HepG2 (cell line): ENCODE results near the gene TCF19. TPM values are rescaled to one million over a fixed set of nuclear protein-coding genes. Genes with fewer than 3 reads are reported as not detected.

Source experiments
- AGO2 ChIP-seq: fragments of 200-400 bp; formaldehyde crosslinking; optimal IDR thresholded peaks from 2 replicates; pipeline ENCODE3; 2017; ENCODE audit warnings: mild to moderate bottlenecking, low read depth, low read length, moderate library complexity
- BCL6 ChIP-seq: IDR thresholded peaks from 2 replicates; pipeline ENCODE4 v1.6.1; 2016; ENCODE audit warnings: missing genetic modification reagents, missing compliant biosample characterization
- BORCS8-MEF2B ChIP-seq: sonication (generic); formaldehyde crosslinking; IDR thresholded peaks from 2 replicates; pipeline ENCODE4 v1.8.0; 2022; ENCODE audit warnings: mild to moderate bottlenecking, missing genetic modification reagents
- FLYWCH1 ChIP-seq: sonication (generic); formaldehyde crosslinking; IDR thresholded peaks from 2 replicates; pipeline ENCODE4 v1.8.1; 2023; ENCODE audit warnings: mild to moderate bottlenecking, missing genetic modification reagents
- HMGA1 ChIP-seq: sonication (generic); formaldehyde crosslinking; conservative IDR thresholded peaks from 2 replicates; pipeline ENCODE4 v1.4.0; 2020; ENCODE audit warnings: missing genetic modification reagents
- JUNB ChIP-seq: sonication (generic); formaldehyde crosslinking; IDR thresholded peaks from 2 replicates; pipeline ENCODE4 v1.8.0; 2022; ENCODE audit warnings: missing genetic modification reagents, mild to moderate bottlenecking, borderline replicate concordance
- KLF12 ChIP-seq: sonication (generic); formaldehyde crosslinking; IDR thresholded peaks from 2 replicates; pipeline ENCODE4 v1.4.0; 2020; ENCODE audit warnings: missing genetic modification reagents, borderline replicate concordance
- MAFG ChIP-seq: sonication (generic); formaldehyde crosslinking; IDR thresholded peaks from 2 replicates; pipeline ENCODE4 v1.5.1; 2020; ENCODE audit warnings: mild to moderate bottlenecking, missing genetic modification reagents
- MTA3 ChIP-seq: sonication (generic); formaldehyde crosslinking; IDR thresholded peaks from 2 replicates; pipeline ENCODE4 v1.4.0; 2020; ENCODE audit warnings: missing genetic modification reagents
- NCOA1 ChIP-seq: sonication (generic); formaldehyde crosslinking; IDR thresholded peaks from 2 replicates; pipeline ENCODE4 v1.9.0; 2021; ENCODE audit warnings: missing genetic modification reagents
- NR2C2 ChIP-seq: sonication (generic); formaldehyde crosslinking; IDR thresholded peaks from 2 replicates; pipeline ENCODE4 v1.4.0; 2020; ENCODE audit warnings: missing genetic modification reagents, mild to moderate bottlenecking, moderate library complexity, borderline replicate concordance
- PCBP1 ChIP-seq: fragments of 200-400 bp; formaldehyde crosslinking; IDR thresholded peaks from 2 replicates; pipeline ENCODE4 v1.6.1; 2017; ENCODE audit warnings: mild to moderate bottlenecking, low read depth, low read length, borderline replicate concordance
- RCOR2 ChIP-seq: IDR thresholded peaks from 2 replicates; pipeline ENCODE4 v1.6.1; 2016; ENCODE audit warnings: missing biosample characterization, missing genetic modification reagents
- RFXANK ChIP-seq: IDR thresholded peaks from 2 replicates; pipeline ENCODE4 v1.6.1; 2016
- ZKSCAN1 ChIP-seq: fragments of 150-350 bp; IDR thresholded peaks from 2 replicates; pipeline ENCODE4 v1.6.1; 2014; ENCODE audit warnings: low read length
- ZNF468 ChIP-seq: sonication (generic); formaldehyde crosslinking; IDR thresholded peaks from 2 replicates; pipeline ENCODE4 v1.8.0; 2022; ENCODE audit warnings: mild to moderate bottlenecking, moderate library complexity, missing genetic modification reagents
- ZNF558 ChIP-seq: sonication (generic); formaldehyde crosslinking; IDR thresholded peaks from 2 replicates; pipeline ENCODE4 v1.9.0; 2022; ENCODE audit warnings: mild to moderate bottlenecking, missing genetic modification reagents, borderline replicate concordance
- polyA plus RNA-seq, 8 experiments: library from polyadenylated mRNA; depleted of rRNA in 3 of 8; stranded (reverse) in 7 of 8; unstranded in 1 of 8; fragments of >200 nt; fragmentation: Illumina TruSeq in 4 of 8; extraction: Trizol in 4 of 8; gene quantifications; 2 replicates each; pipeline versions ENCODE4 v1.2.1 to v1.2.3, GENCODE V29; 2011 to 2016; ENCODE audit warnings: low read depth in 4 of 8, missing spikeins in 1 of 8, mixed read lengths in 1 of 8; ENCODE audit not compliant: insufficient read depth in 1 of 8
- total RNA-seq, 5 experiments: library from RNA; depleted of rRNA; stranded (reverse); fragments of >200 nt; fragmentation: Illumina TruSeq; extraction: Trizol; gene quantifications; 2 replicates each; pipeline ENCODE4 v1.2.3, GENCODE V29; 2016; ENCODE audit warnings: low read depth in 1 of 5
- TF ChIP-seq, protein P1 (sequence below): sonication (generic); formaldehyde crosslinking; IDR thresholded peaks from 2 replicates; pipeline ENCODE4 v1.4.0; 2020; ENCODE audit warnings: missing genetic modification reagents
- TF ChIP-seq, protein P2 (sequence below): sonication (generic); formaldehyde crosslinking; IDR thresholded peaks from 2 replicates; pipeline ENCODE4 v1.5.0; 2020; ENCODE audit warnings: mild to moderate bottlenecking, missing genetic modification reagents
- TF ChIP-seq, protein P3 (sequence below): sonication (generic); formaldehyde crosslinking; conservative IDR thresholded peaks from 2 replicates; pipeline ENCODE4 v1.8.1; 2023; ENCODE audit warnings: missing genetic modification reagents

TCF19 gene
- total and polyA plus RNA-seq, 2 of the 13 experiments (the other 11 are each of a cell fraction or from before 2014, with no cell fraction given) = 4.9 to 22.2 TPM

DNA sequence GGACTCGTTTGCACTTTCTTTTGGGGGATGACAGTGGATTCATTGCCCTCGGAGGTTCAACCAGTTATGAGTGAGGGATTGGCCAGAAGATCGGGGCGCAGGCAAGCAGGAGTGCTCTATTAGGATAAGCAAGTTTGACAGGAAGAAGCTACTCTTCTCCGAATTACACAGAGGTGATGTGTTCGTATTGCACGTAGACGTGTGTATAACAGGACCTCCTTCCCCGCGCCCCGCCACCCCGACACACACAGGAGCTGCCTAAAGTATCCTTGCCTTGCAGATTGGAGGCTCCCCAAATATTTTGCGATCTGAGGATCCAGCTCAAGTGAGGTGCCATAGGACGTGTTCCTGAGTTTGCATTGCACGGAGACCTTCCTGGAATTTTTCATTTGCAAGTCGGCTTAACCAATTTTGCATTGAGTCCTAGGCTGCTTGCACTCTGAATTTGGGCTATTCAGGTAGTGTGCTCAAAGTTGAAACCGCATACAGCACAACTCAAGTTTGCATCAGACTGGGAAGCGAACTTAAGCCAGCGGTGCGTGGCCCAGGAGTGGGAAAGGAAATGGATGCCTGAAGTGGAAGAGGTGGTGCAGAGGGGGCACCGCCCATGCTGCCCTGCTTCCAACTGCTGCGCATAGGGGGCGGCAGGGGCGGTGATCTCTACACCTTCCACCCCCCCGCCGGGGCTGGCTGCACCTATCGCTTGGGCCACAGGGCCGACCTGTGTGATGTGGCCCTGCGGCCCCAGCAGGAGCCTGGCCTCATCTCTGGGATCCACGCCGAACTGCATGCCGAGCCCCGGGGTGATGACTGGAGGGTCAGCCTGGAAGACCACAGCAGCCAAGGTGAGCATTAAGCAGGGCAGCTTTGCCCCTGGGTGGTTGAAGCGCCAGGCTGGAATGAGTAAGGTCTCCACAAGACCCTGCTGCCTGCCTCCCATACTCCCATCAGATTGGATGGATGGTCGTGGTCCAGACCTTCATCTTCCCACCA, 770 bp downstream of the TCF19 start (continued):
- TF ChIP-seq, protein P1, sequence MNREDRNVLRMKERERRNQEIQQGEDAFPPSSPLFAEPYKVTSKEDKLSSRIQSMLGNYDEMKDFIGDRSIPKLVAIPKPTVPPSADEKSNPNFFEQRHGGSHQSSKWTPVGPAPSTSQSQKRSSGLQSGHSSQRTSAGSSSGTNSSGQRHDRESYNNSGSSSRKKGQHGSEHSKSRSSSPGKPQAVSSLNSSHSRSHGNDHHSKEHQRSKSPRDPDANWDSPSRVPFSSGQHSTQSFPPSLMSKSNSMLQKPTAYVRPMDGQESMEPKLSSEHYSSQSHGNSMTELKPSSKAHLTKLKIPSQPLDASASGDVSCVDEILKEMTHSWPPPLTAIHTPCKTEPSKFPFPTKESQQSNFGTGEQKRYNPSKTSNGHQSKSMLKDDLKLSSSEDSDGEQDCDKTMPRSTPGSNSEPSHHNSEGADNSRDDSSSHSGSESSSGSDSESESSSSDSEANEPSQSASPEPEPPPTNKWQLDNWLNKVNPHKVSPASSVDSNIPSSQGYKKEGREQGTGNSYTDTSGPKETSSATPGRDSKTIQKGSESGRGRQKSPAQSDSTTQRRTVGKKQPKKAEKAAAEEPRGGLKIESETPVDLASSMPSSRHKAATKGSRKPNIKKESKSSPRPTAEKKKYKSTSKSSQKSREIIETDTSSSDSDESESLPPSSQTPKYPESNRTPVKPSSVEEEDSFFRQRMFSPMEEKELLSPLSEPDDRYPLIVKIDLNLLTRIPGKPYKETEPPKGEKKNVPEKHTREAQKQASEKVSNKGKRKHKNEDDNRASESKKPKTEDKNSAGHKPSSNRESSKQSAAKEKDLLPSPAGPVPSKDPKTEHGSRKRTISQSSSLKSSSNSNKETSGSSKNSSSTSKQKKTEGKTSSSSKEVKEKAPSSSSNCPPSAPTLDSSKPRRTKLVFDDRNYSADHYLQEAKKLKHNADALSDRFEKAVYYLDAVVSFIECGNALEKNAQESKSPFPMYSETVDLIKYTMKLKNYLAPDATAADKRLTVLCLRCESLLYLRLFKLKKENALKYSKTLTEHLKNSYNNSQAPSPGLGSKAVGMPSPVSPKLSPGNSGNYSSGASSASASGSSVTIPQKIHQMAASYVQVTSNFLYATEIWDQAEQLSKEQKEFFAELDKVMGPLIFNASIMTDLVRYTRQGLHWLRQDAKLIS (CRISPR knock-in tag) = no peak
- TF ChIP-seq ZKSCAN1 = no peak
- TF ChIP-seq NR2C2 (CRISPR knock-in tag) = no peak
- no peak for TF ChIP-seq HMGA1 (CRISPR knock-in tag)
- TF ChIP-seq JUNB (CRISPR knock-in tag) = no peak
- TF ChIP-seq KLF12 (CRISPR knock-in tag) = peak; percentile 48; the same call in 1 of the 2 replicates
- TF ChIP-seq BCL6 = no peak
- 0 out of 2 replicates have a peak, but pooled peaks have one; percentile 18 for TF ChIP-seq BORCS8-MEF2B (CRISPR knock-in tag)
- TF ChIP-seq ZNF558 = 0 out of 2 replicates have a peak, but pooled peaks have one; percentile 90
- no peak for TF ChIP-seq FLYWCH1 (CRISPR knock-in tag)
- no peak for TF ChIP-seq MTA3 (CRISPR knock-in tag)
- TF ChIP-seq RCOR2 = no peak
- no peak for TF ChIP-seq NCOA1
- TF ChIP-seq, protein P2, sequence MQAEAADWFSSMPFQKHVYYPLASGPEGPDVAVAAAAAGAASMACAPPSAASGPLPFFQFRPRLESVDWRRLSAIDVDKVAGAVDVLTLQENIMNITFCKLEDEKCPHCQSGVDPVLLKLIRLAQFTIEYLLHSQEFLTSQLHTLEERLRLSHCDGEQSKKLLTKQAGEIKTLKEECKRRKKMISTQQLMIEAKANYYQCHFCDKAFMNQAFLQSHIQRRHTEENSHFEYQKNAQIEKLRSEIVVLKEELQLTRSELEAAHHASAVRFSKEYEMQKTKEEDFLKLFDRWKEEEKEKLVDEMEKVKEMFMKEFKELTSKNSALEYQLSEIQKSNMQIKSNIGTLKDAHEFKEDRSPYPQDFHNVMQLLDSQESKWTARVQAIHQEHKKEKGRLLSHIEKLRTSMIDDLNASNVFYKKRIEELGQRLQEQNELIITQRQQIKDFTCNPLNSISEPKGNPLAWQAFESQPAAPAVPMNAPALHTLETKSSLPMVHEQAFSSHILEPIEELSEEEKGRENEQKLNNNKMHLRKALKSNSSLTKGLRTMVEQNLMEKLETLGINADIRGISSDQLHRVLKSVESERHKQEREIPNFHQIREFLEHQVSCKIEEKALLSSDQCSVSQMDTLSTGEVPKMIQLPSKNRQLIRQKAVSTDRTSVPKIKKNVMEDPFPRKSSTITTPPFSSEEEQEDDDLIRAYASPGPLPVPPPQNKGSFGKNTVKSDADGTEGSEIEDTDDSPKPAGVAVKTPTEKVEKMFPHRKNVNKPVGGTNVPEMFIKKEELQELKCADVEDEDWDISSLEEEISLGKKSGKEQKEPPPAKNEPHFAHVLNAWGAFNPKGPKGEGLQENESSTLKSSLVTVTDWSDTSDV (CRISPR knock-in tag) = peak; percentile 45; the same call in 1 of the 2 replicates
- TF ChIP-seq ZNF468 (CRISPR knock-in tag) = no peak
- no peak for TF ChIP-seq RFXANK
- TF ChIP-seq PCBP1 = no peak
- TF ChIP-seq, protein P3, sequence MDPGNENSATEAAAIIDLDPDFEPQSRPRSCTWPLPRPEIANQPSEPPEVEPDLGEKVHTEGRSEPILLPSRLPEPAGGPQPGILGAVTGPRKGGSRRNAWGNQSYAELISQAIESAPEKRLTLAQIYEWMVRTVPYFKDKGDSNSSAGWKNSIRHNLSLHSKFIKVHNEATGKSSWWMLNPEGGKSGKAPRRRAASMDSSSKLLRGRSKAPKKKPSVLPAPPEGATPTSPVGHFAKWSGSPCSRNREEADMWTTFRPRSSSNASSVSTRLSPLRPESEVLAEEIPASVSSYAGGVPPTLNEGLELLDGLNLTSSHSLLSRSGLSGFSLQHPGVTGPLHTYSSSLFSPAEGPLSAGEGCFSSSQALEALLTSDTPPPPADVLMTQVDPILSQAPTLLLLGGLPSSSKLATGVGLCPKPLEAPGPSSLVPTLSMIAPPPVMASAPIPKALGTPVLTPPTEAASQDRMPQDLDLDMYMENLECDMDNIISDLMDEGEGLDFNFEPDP (CRISPR knock-in tag) = 0 out of 2 replicates have a peak, but pooled peaks have one; percentile 43
- no peak for TF ChIP-seq MAFG (CRISPR knock-in tag)
- peak; percentile 26 for TF ChIP-seq AGO2
